ENCODE results near the gene GPR180.

The GPR180 gene

GRCh38 chr13:94595001-94595949 is 6.4 kb upstream of the GPR180 start:
- ATAC-seq (ENCODE audit: insufficient read depth, low read depth): peak; percentile 55
- Histone ChIP-seq H3K36me3 (ENCODE audit: insufficient read depth, low read length) (peaks cover 32% of the 10 kb centered on the region), H3K9ac (ENCODE audit: low read depth, low read length) (peak overlapping the region; percentile 81), H3K9me3 (ENCODE audit: insufficient read depth, low read length, severe bottlenecking) (no peaks in the 10 kb centered on the region), H2AFZ (ENCODE audit: low read depth, low read length) (peak overlapping the region; percentile 68), H3K4me2 (ENCODE audit: insufficient read depth, low read length) (peak overlapping the region; percentile 94), H3K27ac (ENCODE audit: low read length) (peak overlapping the region; percentile 82), H3K27me3 (ENCODE audit: insufficient read depth, low read length, poor library complexity) (no peaks in the 10 kb centered on the region), H3K4me3 (ENCODE audit: low read depth in 1 of 2, low read length in 2 of 2) (peak overlapping the region; percentile 85 to 88), H4K20me1 (ENCODE audit: insufficient read depth, low read length) (no peaks in the 10 kb centered on the region; the same call in 1 of the 2 replicates), H3K79me2 (ENCODE audit: insufficient read depth, low read length) (peaks cover 54% of the 10 kb centered on the region), H3K4me1 (ENCODE audit: insufficient read depth, low read length) (peaks cover 47% of the 10 kb centered on the region)
- DNase-seq: peak; percentile 41
- TF ChIP-seq EZH2 (IDR thresholded peaks at IDR 0.05; ENCODE audit: borderline replicate concordance, low read depth, low read length, severe bottlenecking) (no peak), CTCF (IDR thresholded peaks at IDR 0.05; ENCODE audit: borderline replicate concordance, extremely low read depth, low read length, poor library complexity, severe bottlenecking) (no peak)

- Histone ChIP-seq H3K9me3 (ENCODE audit: insufficient read depth, low read length, severe bottlenecking) (no peaks in the 10 kb centered on the region), H2AFZ (ENCODE audit: low read depth, low read length) (peak within 1 kb of the TSS; percentile 68), H3K27me3 (ENCODE audit: insufficient read depth, low read length, poor library complexity) (no peaks in the 10 kb centered on the region), H4K20me1 (ENCODE audit: insufficient read depth, low read length) (no peaks in the 10 kb centered on the region; the same call in 1 of the 2 replicates), H3K4me1 (ENCODE audit: insufficient read depth, low read length) (peaks cover 47% of the 10 kb centered on the region), H3K4me2 (ENCODE audit: insufficient read depth, low read length) (peak within 1 kb of the TSS; percentile 94), H3K27ac (ENCODE audit: low read length) (peak within 1 kb of the TSS; percentile 82), H3K36me3 (ENCODE audit: insufficient read depth, low read length) (peaks cover 24% of the 10 kb centered on the region), H3K9ac (ENCODE audit: low read depth, low read length) (peak within 1 kb of the TSS; percentile 81), H3K4me3 (ENCODE audit: low read depth in 1 of 2, low read length in 2 of 2) (peak within 1 kb of the TSS; percentile 85 to 88), H3K79me2 (ENCODE audit: insufficient read depth, low read length) (peaks cover 47% of the 10 kb centered on the region)
- ATAC-seq (ENCODE audit: insufficient read depth, low read depth): peak; percentile 94
- TF ChIP-seq CTCF (IDR thresholded peaks at IDR 0.05; ENCODE audit: borderline replicate concordance, extremely low read depth, low read length, poor library complexity, severe bottlenecking): peak; percentile 7
- no peak for TF ChIP-seq EZH2 (IDR thresholded peaks at IDR 0.05; ENCODE audit: borderline replicate concordance, low read depth, low read length, severe bottlenecking)
- DNase-seq: peak; percentile 96
These were observed 5.6 kb upstream of the GPR180 start, which contains the start of gene TGDS for GRCh38 chr13:94595950-94596574. TGDS (minus strand) TSS chr13:94596152; CDS start chr13:94596136, 16 bp downstream.

GRCh38 chr13:94596575-94596971 is 5.1 kb upstream of the GPR180 start:
- peak overlapping the region; percentile 68 for H2AFZ ChIP-seq (ENCODE audit: low read depth, low read length)
- DNase-seq (no peak), ATAC-seq (ENCODE audit: insufficient read depth, low read depth) (no peak)
- H3K27ac ChIP-seq (ENCODE audit: low read length): peak overlapping the region; percentile 82
- no peaks in the 10 kb centered on the region for H3K27me3 ChIP-seq (ENCODE audit: insufficient read depth, low read length, poor library complexity)
- peaks cover 42% of the 10 kb centered on the region for H3K79me2 ChIP-seq (ENCODE audit: insufficient read depth, low read length)
- TF ChIP-seq CTCF (IDR thresholded peaks at IDR 0.05; ENCODE audit: borderline replicate concordance, extremely low read depth, low read length, poor library complexity, severe bottlenecking): no peak
- no peak for TF ChIP-seq EZH2 (IDR thresholded peaks at IDR 0.05; ENCODE audit: borderline replicate concordance, low read depth, low read length, severe bottlenecking)
- peak overlapping the region; percentile 85 to 88; a peak in 3 of 4 replicates for H3K4me3 ChIP-seq (ENCODE audit: low read depth in 1 of 2, low read length in 2 of 2)
- H4K20me1 ChIP-seq (ENCODE audit: insufficient read depth, low read length): no peaks in the 10 kb centered on the region; the same call in 1 of the 2 replicates
- no peaks in the 10 kb centered on the region for H3K9me3 ChIP-seq (ENCODE audit: insufficient read depth, low read length, severe bottlenecking)
- H3K9ac ChIP-seq (ENCODE audit: low read depth, low read length): peak overlapping the region; percentile 81
- H3K36me3 ChIP-seq (ENCODE audit: insufficient read depth, low read length): peaks cover 19% of the 10 kb centered on the region
- peaks cover 52% of the 10 kb centered on the region for H3K4me1 ChIP-seq (ENCODE audit: insufficient read depth, low read length)
- H3K4me2 ChIP-seq (ENCODE audit: insufficient read depth, low read length): peak overlapping the region; percentile 94
